HepG2 (cell line): ENCODE data around the gene EHD4. TPM values are rescaled to one million over a fixed set of nuclear protein-coding genes. Genes with fewer than 3 reads are reported as not detected.

ENCODE experiments used
- ATAC-seq: fragments of 200-7000 bp; cut with Tn5 transposase; 3 replicates; pipeline ENCODE4 v1.9.1; 2020; ENCODE audit warnings: mild to moderate bottlenecking, moderate library complexity
- BruUV-seq: library from RNA; stranded (reverse); fragments of 400-500 nt; replicated peaks from 2 replicates; lab custom pipeline; 2021; lab: Mats Ljungman, UMichigan
- CTCF ChIA-PET: fragments of 300-600 bp; formaldehyde crosslinking; extraction: SDS; loops from one replicate; lab custom pipeline; 2021; ENCODE audit warnings: low total read pairs, inconsistent platforms, low intra/inter-chr PET ratio; lab: Yijun Ruan, JAX
- POLR2A ChIA-PET: fragments of 350-600 bp; sonication (Branson Sonifier 250); formaldehyde crosslinking; loops from one replicate; lab custom pipeline; 2020; ENCODE audit warnings: antibody characterized with exemption, inconsistent platforms; lab: Yijun Ruan, JAX
- DNase-seq: peaks from one replicate; pipeline ENCODE4 v3.0.0-alpha.2; 2015; ENCODE audit warnings: low spot score
- FAIRE-seq: peaks from 3 replicates; lab custom pipeline; 2011; peaks lifted over from hg19 to GRCh38; lab: Jason Lieb, UNC
- H2AFZ ChIP-seq: one replicate; pipeline ENCODE4 v1.6.1; 2011; ENCODE audit warnings: low read length, inconsistent platforms
- H3K27ac ChIP-seq: fragments of 300-600 bp; 3 replicates; pipeline ENCODE4 v1.8.0; 2011; ENCODE audit warnings: mixed run types, mild to moderate bottlenecking, mixed read lengths, low read length, inconsistent platforms; ENCODE audit not compliant: insufficient read depth; ENCODE audit errors: extremely low read length
- H3K27me3 ChIP-seq, 2 experiments: fragments of 200-600 bp in 1 of 2; 2 replicates in 1 of 2; 3 replicates in 1 of 2; pipeline versions ENCODE4 v1.6.0 to v1.8.0; 2011; ENCODE audit warnings: low read length in 2 of 2, mild to moderate bottlenecking in 2 of 2, moderate library complexity in 2 of 2, inconsistent platforms in 1 of 2; ENCODE audit not compliant: insufficient read depth in 2 of 2, control insufficient read depth in 1 of 2
- H3K36me3 ChIP-seq, 2 experiments: fragments of 200-600 bp in 1 of 2; replicated peaks in 1 of 2; 2 replicates in 1 of 2; 3 replicates in 1 of 2; pipeline versions ENCODE4 v1.5.1 to v1.8.0; 2011; ENCODE audit warnings: low read length in 2 of 2, inconsistent platforms in 1 of 2; ENCODE audit not compliant: insufficient read depth in 2 of 2, control insufficient read depth in 1 of 2
- H3K4me1 ChIP-seq: 2 replicates; pipeline ENCODE4 v1.5.1; 2012; ENCODE audit warnings: low read length, inconsistent platforms; ENCODE audit not compliant: insufficient read depth
- H3K4me2 ChIP-seq: 2 replicates; pipeline ENCODE4 v1.6.0; 2011; ENCODE audit warnings: low read depth, low read length, inconsistent platforms
- H3K4me3 ChIP-seq, 3 experiments: fragments of 200-600 bp in 1 of 3; sonication (generic), shearing (Covaris generic) in 1 of 3; replicated peaks in 1 of 3; 2 replicates each; pipeline ENCODE4 v1.5.1; 2011 to 2016; ENCODE audit warnings: low read length in 3 of 3, inconsistent platforms in 2 of 3, low read depth in 2 of 3, mild to moderate bottlenecking in 2 of 3, control low read depth in 1 of 3, mixed read lengths in 1 of 3; ENCODE audit not compliant: insufficient read depth in 1 of 3
- H3K79me2 ChIP-seq: one replicate; pipeline ENCODE4 v1.6.1; 2011; ENCODE audit warnings: low read length, inconsistent platforms; ENCODE audit not compliant: insufficient read depth
- H3K9ac ChIP-seq: 2 replicates; pipeline ENCODE4 v1.6.0; 2011; ENCODE audit warnings: mild to moderate bottlenecking, low read depth, low read length, inconsistent platforms; ENCODE audit not compliant: insufficient read depth
- H3K9me3 ChIP-seq: 2 replicates; pipeline ENCODE4 v1.5.1; 2012; ENCODE audit warnings: mild to moderate bottlenecking, low read length
- H4K20me1 ChIP-seq: 2 replicates; pipeline ENCODE4 v1.6.0; 2011; ENCODE audit warnings: inconsistent platforms, mild to moderate bottlenecking, low read length, moderate library complexity; ENCODE audit not compliant: insufficient read depth
- GTF3A ChIP-seq: sonication (generic); formaldehyde crosslinking; conservative IDR thresholded peaks from 2 replicates; pipeline ENCODE4 v1.4.0; 2020; ENCODE audit warnings: mild to moderate bottlenecking, missing genetic modification reagents
- NFATC3 ChIP-seq: sonication (generic); formaldehyde crosslinking; IDR thresholded peaks from 2 replicates; pipeline ENCODE4 v1.5.1; 2020; ENCODE audit warnings: mild to moderate bottlenecking, missing genetic modification reagents
- ZNF639 ChIP-seq: conservative IDR thresholded peaks from 2 replicates; pipeline ENCODE4 v1.6.1; 2018; ENCODE audit warnings: missing genetic modification reagents
- ZSCAN29 ChIP-seq: sonication (generic); formaldehyde crosslinking; conservative IDR thresholded peaks from 2 replicates; pipeline ENCODE4 v1.4.0; 2020; ENCODE audit warnings: mild to moderate bottlenecking, missing genetic modification reagents
- WGBS: methylation state at CpG from one replicate; pipeline ENCODE4 v1.1.6; 2017; ENCODE audit warnings: low lambda C conversion rate; 5-methylcytosine and 5-hydroxymethylcytosine counted together
- in situ Hi-C: cut with HindIII; loops from 2 replicates; pipeline ENCODE4 v1.10.0; 2017; ENCODE audit warnings: low pct_unique_long_range_greater_than_20kb; ENCODE audit not compliant: extremely low pct_ligation_motif_present
- intact Hi-C: fragments of 100-400 bp; cut with micrococcal nuclease; formaldehyde crosslinking; loops from one replicate; pipeline ENCODE4 v1.10.0; 2022; ENCODE audit not compliant: unreplicated experiment
- polyA plus RNA-seq, 8 experiments: library from polyadenylated mRNA; depleted of rRNA in 3 of 8; stranded (reverse) in 7 of 8; unstranded in 1 of 8; fragments of >200 nt; fragmentation: Illumina TruSeq in 4 of 8; extraction: Trizol in 4 of 8; gene quantifications; 2 replicates each; pipeline versions ENCODE4 v1.2.1 to v1.2.3, GENCODE V29; 2011 to 2016; ENCODE audit warnings: low read depth in 4 of 8, missing spikeins in 1 of 8, mixed read lengths in 1 of 8; ENCODE audit not compliant: insufficient read depth in 1 of 8
- total RNA-seq, 5 experiments: library from RNA; depleted of rRNA; stranded (reverse); fragments of >200 nt; fragmentation: Illumina TruSeq; extraction: Trizol; gene quantifications; 2 replicates each; pipeline ENCODE4 v1.2.3, GENCODE V29; 2016; ENCODE audit warnings: low read depth in 1 of 5

The EHD4 gene
- total and polyA plus RNA-seq, 2 of the 13 experiments (the other 11 are each of a cell fraction or from before 2014, with no cell fraction given), result 3.1 to 4.8 TPM

- no peaks in the 10 kb centered on the region for H3K9me3 ChIP-seq
- H2AFZ ChIP-seq, result no peak overlapping the region
- FAIRE-seq (no peak), DNase-seq (no peak), ATAC-seq (peak; percentile 17)
- intact Hi-C loops, result no loop called here
- H3K9ac ChIP-seq, result no peak overlapping the region
- H3K36me3 ChIP-seq, result no peaks in the 10 kb centered on the region
- POLR2A ChIA-PET, result no interaction called here
- H3K27ac ChIP-seq, result no peak overlapping the region
- CTCF ChIA-PET, result no interaction called here
- WGBS, result 57% methylated on average over 9 of the region's 17 CpGs
- no peaks in the 10 kb centered on the region; the same call in 1 of the 2 replicates for H4K20me1 ChIP-seq
- H3K4me2 ChIP-seq, result no peak overlapping the region
- in situ Hi-C loops, result no loop called here
- no TSS peak for BruUV-seq
- H3K79me2 ChIP-seq, result no peaks in the 10 kb centered on the region
- peaks cover 5 to 25% of the 10 kb centered on the region in 2 experiments; a peak in 4 of 5 replicates for H3K27me3 ChIP-seq
- H3K4me1 ChIP-seq, result peaks cover 10% of the 10 kb centered on the region
- no peak overlapping the region for H3K4me3 ChIP-seq
- TF ChIP-seq NFATC3 (CRISPR knock-in tag) (no peak), ZNF639 (CRISPR knock-in tag) (no peak)
Observed at GRCh38 chr15:41852736-41853590, 119.4 kb downstream of the EHD4 start.

DNA sequence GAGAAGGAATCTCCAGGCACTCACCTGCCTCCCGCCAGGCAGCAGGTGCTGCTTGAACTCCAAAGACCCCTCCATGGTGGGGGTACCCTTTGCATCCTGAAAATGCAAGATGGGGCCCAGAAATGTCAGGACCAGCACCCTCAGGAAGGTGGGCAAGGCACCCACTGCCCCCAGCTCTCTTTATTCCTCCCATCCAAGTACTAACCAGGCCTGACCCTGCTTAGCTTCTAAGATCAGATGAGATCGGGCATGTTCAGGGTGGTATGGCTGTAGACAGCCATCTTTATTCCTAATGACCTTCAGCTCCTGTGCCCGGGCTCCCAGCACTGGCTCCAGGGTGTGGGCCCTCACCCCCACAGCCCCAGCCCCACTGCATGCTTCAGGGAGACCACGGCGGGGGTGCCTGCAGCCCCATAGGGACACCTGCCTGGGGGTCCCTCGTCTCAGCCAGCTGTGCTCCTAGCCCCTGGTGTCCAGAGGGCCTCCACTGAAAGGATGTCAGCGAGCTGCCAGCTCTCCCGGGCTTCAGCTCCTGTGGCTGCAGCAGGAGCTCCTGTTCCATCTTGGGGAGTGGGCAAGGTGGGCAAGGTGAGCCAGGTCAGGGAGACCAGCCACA is 120.5 kb downstream of the EHD4 start:
- no peak for DNase-seq
- ATAC-seq, result no peak
- peaks cover 5 to 21% of the 10 kb centered on the region in 2 experiments; a peak in 4 of 5 replicates for H3K27me3 ChIP-seq
- intact Hi-C loops (no loop called here), in situ Hi-C loops (no loop called here)
- no peaks in the 10 kb centered on the region for H3K9me3 ChIP-seq
- 62% methylated on average over 3 of the region's 8 CpGs for WGBS
- no peak overlapping the region for H3K4me2 ChIP-seq
- peak; percentile 97 for TF ChIP-seq GTF3A
- TF ChIP-seq ZSCAN29, result no peak
- H3K36me3 ChIP-seq, result 0 out of 5 replicates have a peak, but pooled peaks cover 0 to under 1% of the 10 kb centered on the region in 2 experiments
- no peaks in the 10 kb centered on the region for H3K79me2 ChIP-seq
- POLR2A ChIA-PET, result interaction anchor here (1.5 kb wide), 1 partner anchor 13 kb away, joined by 3 read pairs; no protein-coding TSS in a partner anchor
- H3K4me1 ChIP-seq, result no peaks in the 10 kb centered on the region
- no peak overlapping the region for H2AFZ ChIP-seq
- FAIRE-seq, result no peak
- CTCF ChIA-PET, result no interaction called here
- H3K9ac ChIP-seq, result no peak overlapping the region
- no peaks in the 10 kb centered on the region; the same call in 1 of the 2 replicates for H4K20me1 ChIP-seq
- BruUV-seq, result no TSS peak
- no peak overlapping the region for H3K4me3 ChIP-seq
- H3K27ac ChIP-seq, result no peak overlapping the region
